GM21360 (cell line): ENCODE data around the gene SEC14L3.

Source experiments
- ATAC-seq: cut with Tn5 transposase; IDR thresholded peaks from one replicate; pipeline ENCODE4 v1.9.1; 2021; ENCODE audit warnings: mild to moderate bottlenecking, moderate library complexity; ENCODE audit not compliant: unreplicated experiment

SEC14L3 gene

GRCh38 chr22:30471616-30472318 is at the start of gene SEC14L3:
Gene SEC14L3 (minus strand): TSS chr22:30472017. CDS start chr22:30471958, 59 bp downstream.
- ATAC-seq, result no peak

- no peak for ATAC-seq
These were observed 48.1 kb upstream of the SEC14L3 start for GRCh38 chr22:30519842-30520425.

- ATAC-seq, result no peak
These were observed 44.9 kb upstream of the SEC14L3 start for GRCh38 chr22:30516731-30517130.

DNA sequence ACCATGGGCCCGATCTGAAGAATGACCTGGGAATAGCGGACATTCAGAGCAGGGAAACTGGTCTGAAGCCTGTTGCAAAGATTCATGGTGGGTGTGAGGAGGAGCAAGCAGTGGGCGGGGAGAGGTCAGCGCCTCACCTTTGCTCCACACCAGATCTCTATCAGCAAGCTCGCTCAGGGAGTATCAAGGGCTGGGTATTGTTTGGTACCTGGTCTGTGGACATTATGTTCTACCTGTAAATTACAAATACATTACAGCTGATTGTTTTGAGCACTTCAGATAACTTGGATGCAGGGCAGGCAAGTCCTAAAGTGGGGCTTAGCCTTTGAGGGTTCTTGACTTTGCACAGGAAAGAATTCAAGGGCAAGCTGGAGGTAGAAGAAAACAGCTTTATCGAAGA is 44.5 kb upstream of the SEC14L3 start:
- no peak for ATAC-seq

- ATAC-seq, result no peak
These were observed 42.4 kb upstream of the SEC14L3 start for GRCh38 chr22:30514252-30514651.

- ATAC-seq, result no peak
These were observed 41.6 kb upstream of the SEC14L3 start for GRCh38 chr22:30513462-30513861.

- no peak for ATAC-seq
These were observed 40.1 kb upstream of the SEC14L3 start for GRCh38 chr22:30511911-30512310.

GRCh38 chr22:30511109-30511508 is 39.3 kb upstream of the SEC14L3 start:
- no peak for ATAC-seq

- ATAC-seq, result no peak
These were observed 36.4 kb upstream of the SEC14L3 start for GRCh38 chr22:30508216-30508615.

DNA sequence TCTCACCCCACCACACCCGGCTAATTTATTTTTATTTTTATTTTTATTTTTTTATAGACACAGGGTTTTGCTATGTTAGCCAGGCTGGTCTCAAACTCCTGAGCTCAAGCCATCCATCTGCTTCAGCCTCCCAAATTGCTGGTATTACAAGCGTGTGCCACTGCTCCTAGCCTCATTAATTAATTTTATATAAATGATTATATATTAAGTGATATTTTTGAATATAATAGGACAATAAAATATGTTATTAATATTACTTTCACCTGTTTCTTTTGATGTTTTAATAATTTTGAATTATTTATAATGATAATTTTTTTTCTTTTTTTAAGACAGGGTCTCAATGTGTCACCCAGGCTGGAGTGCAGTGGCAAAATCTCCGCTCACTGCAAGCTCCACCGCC is 35.9 kb upstream of the SEC14L3 start:
- no peak for ATAC-seq

DNA sequence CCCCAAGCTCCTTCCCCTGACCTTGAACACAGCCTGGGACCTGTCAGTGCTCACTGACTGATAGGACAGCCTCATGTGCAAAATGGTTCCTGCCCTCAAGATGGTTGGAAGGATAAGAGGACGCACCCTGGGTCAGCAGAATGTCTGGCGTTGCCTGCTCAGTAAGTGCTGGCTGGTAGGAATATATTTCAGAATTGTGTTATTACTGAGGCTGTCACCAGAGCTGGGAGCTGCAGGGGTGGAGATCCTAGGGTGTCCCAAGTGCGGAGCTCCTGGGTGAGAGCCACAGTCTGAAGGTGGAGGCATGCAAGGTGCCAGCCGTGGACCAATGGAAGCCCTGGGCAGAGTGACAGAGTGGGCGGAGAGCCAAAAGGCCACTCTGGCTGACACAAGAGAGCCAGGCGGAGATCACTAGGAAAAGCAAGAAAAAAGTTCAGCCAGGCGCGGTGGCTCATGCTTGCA is 34.7 kb upstream of the SEC14L3 start:
- no peak for ATAC-seq

- no peak for ATAC-seq
These were observed 31.7 kb upstream of the SEC14L3 start for GRCh38 chr22:30503551-30503950.

DNA sequence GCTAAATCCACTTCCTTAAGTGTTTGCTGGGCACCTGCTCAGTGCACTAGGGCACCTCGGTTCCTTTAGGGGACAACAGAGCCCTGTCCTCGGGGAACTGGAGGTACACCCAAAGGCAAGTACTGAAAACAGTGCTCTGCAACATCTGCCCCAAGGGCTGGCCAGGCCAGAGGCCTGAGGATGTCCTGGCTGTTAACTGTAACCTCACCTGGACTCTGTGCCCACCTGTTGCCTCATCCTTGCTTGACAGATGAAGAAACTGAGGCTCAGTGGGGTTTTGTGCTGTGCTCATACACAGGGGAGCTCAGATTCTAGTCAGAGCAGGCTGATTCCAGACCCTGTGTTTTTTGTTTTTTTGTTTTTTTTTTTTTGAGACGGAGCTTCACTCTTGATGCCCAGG is 31.1 kb upstream of the SEC14L3 start:
- no peak for ATAC-seq

DNA sequence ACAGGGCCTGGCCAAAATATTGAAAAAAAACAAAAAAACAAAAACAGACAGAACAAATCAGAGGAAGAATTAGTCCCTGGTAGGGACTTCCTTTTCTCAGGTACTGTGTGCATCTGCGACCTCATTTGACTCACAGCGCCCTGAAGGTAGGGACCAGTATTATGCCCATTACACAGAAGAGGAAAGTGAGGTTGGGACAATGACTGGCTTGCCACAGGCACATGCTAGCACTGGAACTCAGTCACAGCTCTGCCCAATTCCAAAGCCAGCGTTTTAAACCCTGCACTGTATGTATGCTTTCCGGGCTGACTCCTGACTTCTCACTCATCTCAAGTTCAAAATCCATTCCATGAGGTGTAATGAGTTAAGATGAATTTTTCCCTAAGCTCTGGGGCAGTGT is 30.3 kb upstream of the SEC14L3 start:
- ATAC-seq, result no peak

DNA sequence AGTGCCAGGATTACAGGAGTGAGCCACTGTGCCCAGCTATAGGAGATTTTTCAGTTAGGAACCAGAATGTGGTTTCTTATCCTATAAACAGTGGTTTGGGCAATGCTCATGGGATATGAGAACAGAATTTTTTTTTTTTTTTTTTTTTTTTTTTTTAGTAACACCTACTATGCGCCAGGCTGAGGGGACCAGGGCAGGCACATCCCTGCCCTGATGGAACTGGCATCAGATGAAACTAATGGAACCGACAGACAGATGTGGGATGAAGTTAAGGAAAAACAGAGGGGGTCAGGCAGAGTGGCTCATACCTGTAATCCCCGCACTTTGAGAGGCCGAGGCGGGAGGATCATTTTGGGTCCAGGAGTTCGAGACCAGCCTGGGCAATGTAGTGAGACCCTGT is 28.8 kb upstream of the SEC14L3 start:
- no peak for ATAC-seq

- ATAC-seq, result no peak
These were observed 25.8 kb upstream of the SEC14L3 start for GRCh38 chr22:30497466-30498150.

- ATAC-seq, result no peak
These were observed 23.4 kb upstream of the SEC14L3 start for GRCh38 chr22:30495041-30495784.

GRCh38 chr22:30492144-30492543 is 20.3 kb upstream of the SEC14L3 start:
- no peak for ATAC-seq

GRCh38 chr22:30491381-30491780 is 19.6 kb upstream of the SEC14L3 start:
- no peak for ATAC-seq

- ATAC-seq, result no peak
These were observed 18.6 kb upstream of the SEC14L3 start for GRCh38 chr22:30490399-30490798.

- ATAC-seq, result no peak
These were observed 16.3 kb upstream of the SEC14L3 start for GRCh38 chr22:30488121-30488520.
